Panc1 (cell line): ENCODE measurements around the gene NRG2. TPM values are rescaled to one million over a fixed set of nuclear protein-coding genes. Genes with fewer than 3 reads are reported as not detected.

Experiments
- ATAC-seq: fragments of 200-7000 bp; cut with Tn5 transposase; 2 replicates; pipeline ENCODE4 v1.9.1; 2020; ENCODE audit warnings: mild to moderate bottlenecking, moderate library complexity
- BruUV-seq: library from RNA; stranded (reverse); fragments of 400-500 nt; replicated peaks from 2 replicates; lab custom pipeline; 2021; lab: Mats Ljungman, UMichigan
- CTCF ChIA-PET: fragments of 300-600 bp; sonication (Branson Sonifier 250); formaldehyde crosslinking; loops from one replicate; lab custom pipeline; 2022; ENCODE audit warnings: antibody characterized with exemption; lab: Charles Lee
- POLR2A ChIA-PET: fragments of 300-600 bp; sonication (Branson Sonifier 250); formaldehyde crosslinking; loops from one replicate; lab custom pipeline; 2022; ENCODE audit warnings: antibody characterized with exemption; lab: Charles Lee
- DNase-seq: peaks from one replicate; pipeline ENCODE4 v3.0.0-alpha.2; 2010; ENCODE audit warnings: low read depth, low spot score
- H3K27ac ChIP-seq: 2 replicates; pipeline ENCODE4 v1.5.1; 2011; ENCODE audit warnings: mild to moderate bottlenecking, low read length, inconsistent platforms
- H3K27me3 ChIP-seq: fragments of 200-500 bp; sonication (Bioruptor generic); 2 replicates; pipeline ENCODE4 v1.6.0; 2014; ENCODE audit warnings: low read length, inconsistent platforms; ENCODE audit not compliant: control insufficient read depth, insufficient read depth
- H3K36me3 ChIP-seq: fragments of 200-500 bp; sonication (Bioruptor generic); 2 replicates; pipeline ENCODE4 v1.5.1; 2014; ENCODE audit warnings: inconsistent platforms, mild to moderate bottlenecking, low read length, moderate library complexity; ENCODE audit not compliant: control insufficient read depth, insufficient read depth
- H3K4me1 ChIP-seq: 2 replicates; pipeline ENCODE4 v1.5.1; 2011; ENCODE audit warnings: inconsistent platforms, mild to moderate bottlenecking, low read length, moderate library complexity; ENCODE audit not compliant: control insufficient read depth, insufficient read depth
- H3K4me3 ChIP-seq, 2 experiments: 2 replicates each; pipeline ENCODE4 v1.5.1; 2011 to 2012; ENCODE audit warnings: low read depth in 2 of 2, low read length in 2 of 2, mild to moderate bottlenecking in 2 of 2, inconsistent platforms in 1 of 2, moderate library complexity in 1 of 2
- H3K9me3 ChIP-seq: fragments of 200-500 bp; sonication (Bioruptor generic); 2 replicates; pipeline ENCODE4 v1.5.1; 2014; ENCODE audit warnings: low read depth, mild to moderate bottlenecking, inconsistent platforms, low read length, moderate library complexity; ENCODE audit not compliant: control insufficient read depth, insufficient read depth
- POLR2AphosphoS5 ChIP-seq: IDR thresholded peaks from 2 replicates; pipeline ENCODE4 v1.6.1; 2012; ENCODE audit warnings: mild to moderate bottlenecking, low read depth, low read length, moderate library complexity
- SIN3A ChIP-seq: IDR thresholded peaks from 2 replicates; pipeline ENCODE4 v1.6.1; 2012; ENCODE audit warnings: low read depth, mild to moderate bottlenecking, low read length, moderate library complexity, borderline replicate concordance; ENCODE audit not compliant: insufficient read depth
- TCF7L2 ChIP-seq: IDR thresholded peaks from 2 replicates; pipeline ENCODE4 v1.6.1; 2011; ENCODE audit warnings: mild to moderate bottlenecking, low read depth, low read length, inconsistent platforms
- in situ Hi-C: cut with HindIII; loops from 2 replicates; pipeline ENCODE4 v1.10.0; 2016; ENCODE audit warnings: low sequenced_read_pairs, low pct_unique_long_range_greater_than_20kb
- intact Hi-C: fragments of 100-400 bp; cut with micrococcal nuclease; formaldehyde crosslinking; loops from one replicate; pipeline ENCODE4 v1.10.0; 2022; ENCODE audit not compliant: unreplicated experiment
- total RNA-seq: library from RNA; stranded (reverse); gene quantifications from one replicate; pipeline ENCODE4 v1.2.1, GENCODE V29; 2021; ENCODE audit not compliant: unreplicated experiment
- TF ChIP-seq, protein P1 (sequence below): fragments of 450-650 bp; IDR thresholded peaks from 2 replicates; pipeline ENCODE4 v1.5.1; 2017; ENCODE audit warnings: mild to moderate bottlenecking
- TF ChIP-seq, protein P2 (sequence below), 2 experiments: IDR thresholded peaks; 2 replicates each; pipeline ENCODE4 v1.6.1; 2011 to 2012; ENCODE audit warnings: low read depth in 2 of 2, control low read depth in 1 of 2, low read length in 1 of 2, mild to moderate bottlenecking in 1 of 2, moderate library complexity in 1 of 2; ENCODE audit not compliant: insufficient read depth in 1 of 2

NRG2 gene
- total RNA-seq, 1 experiment from 2014 or later = 20.2 TPM

DNA sequence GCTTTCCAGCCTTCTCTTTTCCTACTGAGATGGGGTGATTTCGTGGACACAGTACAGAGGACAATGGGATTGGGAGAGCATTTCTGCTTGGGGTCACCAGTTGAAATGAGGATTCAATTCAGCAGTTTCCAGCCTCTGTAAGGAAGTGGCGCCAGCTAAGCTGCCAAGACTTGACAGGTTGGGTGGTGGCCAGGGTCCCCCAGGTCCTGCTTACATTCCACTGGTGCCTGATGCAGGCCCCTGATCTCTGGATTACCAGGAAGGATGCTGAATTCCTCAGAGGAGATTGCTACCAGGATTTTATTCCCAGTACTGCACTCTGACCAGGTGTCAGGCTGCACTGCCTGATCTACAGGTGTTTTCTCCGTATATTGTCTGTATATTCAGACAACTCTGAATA, 127.8 kb downstream of the NRG2 start:
- H3K27me3 ChIP-seq = no peaks in the 10 kb centered on the region
- CTCF ChIA-PET = interaction anchor here (0.5 kb wide), 1 partner anchor 9 kb away, joined by 9 read pairs; no protein-coding TSS in a partner anchor
- ATAC-seq (no peak), DNase-seq (no peak)
- no peak overlapping the region for H3K27ac ChIP-seq
- TF ChIP-seq, protein P1, sequence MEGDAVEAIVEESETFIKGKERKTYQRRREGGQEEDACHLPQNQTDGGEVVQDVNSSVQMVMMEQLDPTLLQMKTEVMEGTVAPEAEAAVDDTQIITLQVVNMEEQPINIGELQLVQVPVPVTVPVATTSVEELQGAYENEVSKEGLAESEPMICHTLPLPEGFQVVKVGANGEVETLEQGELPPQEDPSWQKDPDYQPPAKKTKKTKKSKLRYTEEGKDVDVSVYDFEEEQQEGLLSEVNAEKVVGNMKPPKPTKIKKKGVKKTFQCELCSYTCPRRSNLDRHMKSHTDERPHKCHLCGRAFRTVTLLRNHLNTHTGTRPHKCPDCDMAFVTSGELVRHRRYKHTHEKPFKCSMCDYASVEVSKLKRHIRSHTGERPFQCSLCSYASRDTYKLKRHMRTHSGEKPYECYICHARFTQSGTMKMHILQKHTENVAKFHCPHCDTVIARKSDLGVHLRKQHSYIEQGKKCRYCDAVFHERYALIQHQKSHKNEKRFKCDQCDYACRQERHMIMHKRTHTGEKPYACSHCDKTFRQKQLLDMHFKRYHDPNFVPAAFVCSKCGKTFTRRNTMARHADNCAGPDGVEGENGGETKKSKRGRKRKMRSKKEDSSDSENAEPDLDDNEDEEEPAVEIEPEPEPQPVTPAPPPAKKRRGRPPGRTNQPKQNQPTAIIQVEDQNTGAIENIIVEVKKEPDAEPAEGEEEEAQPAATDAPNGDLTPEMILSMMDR = no peak
- TF ChIP-seq, protein P2, sequence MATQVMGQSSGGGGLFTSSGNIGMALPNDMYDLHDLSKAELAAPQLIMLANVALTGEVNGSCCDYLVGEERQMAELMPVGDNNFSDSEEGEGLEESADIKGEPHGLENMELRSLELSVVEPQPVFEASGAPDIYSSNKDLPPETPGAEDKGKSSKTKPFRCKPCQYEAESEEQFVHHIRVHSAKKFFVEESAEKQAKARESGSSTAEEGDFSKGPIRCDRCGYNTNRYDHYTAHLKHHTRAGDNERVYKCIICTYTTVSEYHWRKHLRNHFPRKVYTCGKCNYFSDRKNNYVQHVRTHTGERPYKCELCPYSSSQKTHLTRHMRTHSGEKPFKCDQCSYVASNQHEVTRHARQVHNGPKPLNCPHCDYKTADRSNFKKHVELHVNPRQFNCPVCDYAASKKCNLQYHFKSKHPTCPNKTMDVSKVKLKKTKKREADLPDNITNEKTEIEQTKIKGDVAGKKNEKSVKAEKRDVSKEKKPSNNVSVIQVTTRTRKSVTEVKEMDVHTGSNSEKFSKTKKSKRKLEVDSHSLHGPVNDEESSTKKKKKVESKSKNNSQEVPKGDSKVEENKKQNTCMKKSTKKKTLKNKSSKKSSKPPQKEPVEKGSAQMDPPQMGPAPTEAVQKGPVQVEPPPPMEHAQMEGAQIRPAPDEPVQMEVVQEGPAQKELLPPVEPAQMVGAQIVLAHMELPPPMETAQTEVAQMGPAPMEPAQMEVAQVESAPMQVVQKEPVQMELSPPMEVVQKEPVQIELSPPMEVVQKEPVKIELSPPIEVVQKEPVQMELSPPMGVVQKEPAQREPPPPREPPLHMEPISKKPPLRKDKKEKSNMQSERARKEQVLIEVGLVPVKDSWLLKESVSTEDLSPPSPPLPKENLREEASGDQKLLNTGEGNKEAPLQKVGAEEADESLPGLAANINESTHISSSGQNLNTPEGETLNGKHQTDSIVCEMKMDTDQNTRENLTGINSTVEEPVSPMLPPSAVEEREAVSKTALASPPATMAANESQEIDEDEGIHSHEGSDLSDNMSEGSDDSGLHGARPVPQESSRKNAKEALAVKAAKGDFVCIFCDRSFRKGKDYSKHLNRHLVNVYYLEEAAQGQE (IDR thresholded peaks at IDR 0.05; ENCODE audit: insufficient read depth in 1 of 2, low read depth in 2 of 2, low read length in 1 of 2) = no peak
- TF ChIP-seq TCF7L2 = no peak
- POLR2A ChIA-PET = no interaction called here
- no peak overlapping the region for H3K4me3 ChIP-seq
- no TSS peak for BruUV-seq
- H3K4me1 ChIP-seq = no peaks in the 10 kb centered on the region
- no peaks in the 10 kb centered on the region for H3K36me3 ChIP-seq
- in situ Hi-C loops = no loop called here
- intact Hi-C loops = no loop called here
- H3K9me3 ChIP-seq = no peaks in the 10 kb centered on the region

DNA sequence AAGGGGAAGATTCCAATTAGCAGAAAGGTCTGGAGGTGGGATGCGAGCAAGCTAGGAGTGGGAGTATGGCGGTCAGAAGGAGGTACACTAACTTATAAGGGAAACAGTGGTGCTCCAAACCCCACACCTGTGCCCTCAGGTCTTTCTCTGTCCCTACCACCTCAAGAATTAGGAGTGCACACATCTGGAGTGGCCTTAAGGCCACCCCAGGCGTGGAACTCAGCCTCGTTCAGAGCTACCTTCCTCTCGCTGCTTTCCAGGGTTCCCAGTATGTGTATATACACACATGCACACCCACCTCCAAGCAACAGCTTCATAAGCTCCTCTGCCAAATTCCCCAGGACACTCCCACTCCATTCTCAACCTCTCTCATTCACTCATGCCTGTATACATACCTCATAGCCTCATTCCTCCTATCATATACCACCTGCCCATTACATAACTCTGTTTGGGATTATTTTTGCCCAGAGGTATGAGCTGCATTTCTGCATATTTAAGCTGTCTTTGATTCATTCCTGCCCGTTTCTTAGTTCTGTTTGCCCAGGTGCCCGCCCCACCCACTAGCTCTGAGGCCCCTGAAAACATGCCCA, 128.8 kb downstream of the NRG2 start:
- POLR2A ChIA-PET = no interaction called here
- no peaks in the 10 kb centered on the region for H3K4me1 ChIP-seq
- no peak for DNase-seq
- ATAC-seq = no peak
- no TSS peak for BruUV-seq
- intact Hi-C loops = no loop called here
- no peak overlapping the region for H3K27ac ChIP-seq
- TF ChIP-seq TCF7L2 (no peak), POLR2AphosphoS5 (no peak), SIN3A (no peak)
- TF ChIP-seq, protein P2 (IDR thresholded peaks at IDR 0.05; ENCODE audit: insufficient read depth in 1 of 2, low read depth in 2 of 2, low read length in 1 of 2) = no peak
- TF ChIP-seq, protein P1 = no peak
- H3K36me3 ChIP-seq = no peaks in the 10 kb centered on the region
- in situ Hi-C loops = no loop called here
- CTCF ChIA-PET = interaction anchor here (0.5 kb wide), 1 partner anchor 10 kb away, joined by 9 read pairs; no protein-coding TSS in a partner anchor
- H3K4me3 ChIP-seq = no peak overlapping the region
- H3K27me3 ChIP-seq = no peaks in the 10 kb centered on the region
- H3K9me3 ChIP-seq = no peaks in the 10 kb centered on the region
